A673 (cell line): ENCODE measurements around the gene OPN1SW.

Experiments used
- CTCF ChIP-seq: fragments of 300-800, 200-600 bp; sonication (generic); conservative IDR thresholded peaks from 2 replicates; pipeline ENCODE4 v1.5.1; 2017; ENCODE audit warnings: low read depth, mild to moderate bottlenecking, antibody characterized with exemption, low read length, moderate library complexity, mixed read lengths
- EZH2 ChIP-seq: fragments of 200-600 bp; sonication (generic); IDR thresholded peaks from 2 replicates; pipeline ENCODE4 v1.6.1; 2017; ENCODE audit warnings: borderline replicate concordance, low read depth, mild to moderate bottlenecking, mixed read lengths, antibody characterized with exemption, low read length; ENCODE audit not compliant: poor library complexity, severe bottlenecking

GRCh38 chr7:128731184-128731583 is 44.4 kb downstream of the OPN1SW start:
- TF ChIP-seq CTCF = no peak
- TF ChIP-seq EZH2 = no peak
